ENCODE data around the gene ADAM17.

The ADAM17 gene

GRCh38 chr2:9535177-9535576 is 20.5 kb downstream of the ADAM17 start:
- DNase-seq (ENCODE audit: low spot score) = no peak
- TF ChIP-seq CTCF (IDR thresholded peaks at IDR 0.05; ENCODE audit: extremely low read depth, missing control alignments) = no peak

- DNase-seq (ENCODE audit: low spot score) = no peak
- TF ChIP-seq CTCF (IDR thresholded peaks at IDR 0.05; ENCODE audit: extremely low read depth, missing control alignments) = no peak
These were observed 22.0 kb downstream of the ADAM17 start for GRCh38 chr2:9533663-9534062.

GRCh38 chr2:9532421-9532820 is 23.2 kb downstream of the ADAM17 start:
- TF ChIP-seq CTCF (IDR thresholded peaks at IDR 0.05; ENCODE audit: extremely low read depth, missing control alignments) = no peak
- DNase-seq (ENCODE audit: low spot score) = no peak

DNA sequence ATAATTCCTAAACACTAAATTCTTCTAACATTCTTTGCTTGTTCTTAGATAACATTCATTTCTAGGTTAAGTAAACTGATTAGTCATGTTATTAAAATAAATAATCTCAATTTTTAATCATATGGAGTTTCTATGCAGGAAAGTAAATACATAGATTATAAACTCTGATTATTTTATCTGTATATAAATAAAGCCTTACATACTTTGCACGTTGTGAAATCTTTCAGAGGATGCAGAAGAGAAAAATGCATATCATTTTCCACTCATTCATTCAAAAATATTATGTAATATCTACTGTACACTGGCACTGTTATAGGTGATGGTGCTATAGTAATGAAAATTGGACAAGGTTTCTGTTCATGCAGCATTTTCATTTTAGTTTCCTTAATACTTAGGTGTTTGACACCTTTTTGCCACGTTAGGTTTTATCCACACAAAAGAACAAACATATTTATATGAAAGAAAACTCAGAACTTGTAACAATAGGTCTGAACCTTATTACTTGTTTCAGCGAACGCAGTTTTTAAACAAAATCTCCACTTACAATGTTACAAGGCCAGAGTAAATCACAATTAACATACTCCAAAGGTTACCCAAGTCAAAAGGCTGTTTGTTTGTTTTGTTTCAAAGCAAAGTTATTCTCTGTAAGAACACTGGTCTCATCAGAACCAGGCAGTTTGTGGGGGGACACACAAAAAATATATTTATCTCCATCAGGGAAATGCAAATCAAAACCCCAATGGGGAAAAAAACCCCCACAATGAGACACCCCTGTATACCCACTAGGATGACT is 27.4 kb downstream of the ADAM17 start:
- no peak for TF ChIP-seq CTCF (IDR thresholded peaks at IDR 0.05; ENCODE audit: extremely low read depth, missing control alignments)
- no peak for DNase-seq (ENCODE audit: low spot score)

- no peak for DNase-seq (ENCODE audit: low spot score)
- no peak for TF ChIP-seq CTCF (IDR thresholded peaks at IDR 0.05; ENCODE audit: extremely low read depth, missing control alignments)
These were observed 30.4 kb downstream of the ADAM17 start for GRCh38 chr2:9525266-9525665.

DNA sequence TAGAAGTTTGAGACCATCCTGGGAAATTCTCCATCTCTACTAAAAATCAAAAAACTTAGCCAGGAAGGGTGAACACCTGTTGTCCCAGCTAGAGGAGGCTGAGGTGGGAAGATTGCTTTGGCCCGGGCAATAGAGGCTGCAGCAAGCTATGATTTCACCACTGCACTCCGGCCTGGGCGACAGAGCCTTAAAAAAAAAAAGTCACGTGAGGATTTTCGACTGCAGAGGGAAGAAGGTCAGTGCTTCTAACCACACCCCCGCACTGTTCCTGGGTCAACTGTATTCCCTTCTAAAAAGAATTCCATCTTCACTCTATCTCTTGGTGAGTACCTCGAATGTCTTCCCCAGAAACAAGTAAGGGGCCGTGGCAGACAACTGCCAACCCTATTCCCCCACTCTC is 31.3 kb downstream of the ADAM17 start:
- DNase-seq (ENCODE audit: low spot score) = no peak
- TF ChIP-seq CTCF (IDR thresholded peaks at IDR 0.05; ENCODE audit: extremely low read depth, missing control alignments) = no peak

GRCh38 chr2:9519250-9519649 is 36.4 kb downstream of the ADAM17 start:
- DNase-seq (ENCODE audit: low spot score) = no peak

More at GRCh38 chr2:9519250-9519649, 36.4 kb downstream of the ADAM17 start:
- no peak for TF ChIP-seq CTCF (IDR thresholded peaks at IDR 0.05; ENCODE audit: extremely low read depth, missing control alignments)

All from GM20000 (cell line).